Peyer's patch (tissue), 4 donors: Measurements from ENCODE around the gene CA5A. TPM values are rescaled to one million over a fixed set of nuclear protein-coding genes. Genes with fewer than 3 reads are reported as not detected.
"Not testable (repeated sequence)": the region's sequence is repeated elsewhere in the genome, so short reads cannot be mapped to it uniquely, and the experiment has no call there.

Experiments used
- DNase-seq, 3 donors: peaks; one replicate each; pipeline ENCODE4 v3.0.0-alpha.2; 2017 to 2019
- H3K27ac ChIP-seq, 4 donors: fragments of 200-600 bp; sonication (generic); one replicate each; pipeline ENCODE4 v1.5.1; 2016 to 2019
- H3K27me3 ChIP-seq, 2 donors: fragments of 200-600 bp; sonication (generic); one replicate each; pipeline ENCODE4 v1.5.1; 2019
- H3K36me3 ChIP-seq, 3 donors: fragments of 200-600 bp; sonication (generic); one replicate each; pipeline ENCODE4 v1.5.1; 2016 to 2019
- H3K4me1 ChIP-seq, 4 donors: fragments of 200-600 bp; sonication (generic); one replicate each; pipeline ENCODE4 v1.5.1; 2016 to 2019
- H3K4me3 ChIP-seq, 4 donors: fragments of 200-600 bp; sonication (generic); 1 replicate in 3 of 4; 2 replicates in 1 of 4; pipeline ENCODE4 v1.5.1; 2016 to 2019; ENCODE audit warnings: mild to moderate bottlenecking in 1 of 4
- H3K9me3 ChIP-seq, 4 donors: fragments of 200-600 bp; sonication (generic); one replicate each; pipeline ENCODE4 v1.5.1; 2016 to 2019; ENCODE audit warnings: mild to moderate bottlenecking in 1 of 4
- POLR2A ChIP-seq, 2 donors: fragments of 450-650 bp; IDR thresholded peaks; one replicate each; pipeline ENCODE4 v1.5.1; 2017; ENCODE audit warnings: antibody characterized with exemption in 2 of 2, mild to moderate bottlenecking in 2 of 2, moderate library complexity in 2 of 2
- total RNA-seq, 4 donors: library from RNA; depleted of rRNA; stranded (reverse); fragments of >200 nt; gene quantifications; one replicate each; pipeline ENCODE4 v1.1.0, GENCODE V29; 2016
- TF ChIP-seq, protein P1 (sequence below), 6 experiments: fragments of 450-650 bp in 4 of 6; fragments of 200-600 bp in 2 of 6; sonication (generic) in 1 of 6; IDR thresholded peaks; one replicate each; pipeline ENCODE4 v1.5.1; 2017 to 2019; ENCODE audit warnings: antibody characterized with exemption in 6 of 6, mild to moderate bottlenecking in 3 of 6, moderate library complexity in 1 of 6

CA5A gene
- total RNA-seq, 4 donors from 2014 or later = not detected

- not testable (repeated sequence) for H3K4me3 ChIP-seq, H3K27ac ChIP-seq, H3K27me3 ChIP-seq, H3K4me1 ChIP-seq, DNase-seq, H3K36me3 ChIP-seq, H3K9me3 ChIP-seq
- TF ChIP-seq, protein P1, sequence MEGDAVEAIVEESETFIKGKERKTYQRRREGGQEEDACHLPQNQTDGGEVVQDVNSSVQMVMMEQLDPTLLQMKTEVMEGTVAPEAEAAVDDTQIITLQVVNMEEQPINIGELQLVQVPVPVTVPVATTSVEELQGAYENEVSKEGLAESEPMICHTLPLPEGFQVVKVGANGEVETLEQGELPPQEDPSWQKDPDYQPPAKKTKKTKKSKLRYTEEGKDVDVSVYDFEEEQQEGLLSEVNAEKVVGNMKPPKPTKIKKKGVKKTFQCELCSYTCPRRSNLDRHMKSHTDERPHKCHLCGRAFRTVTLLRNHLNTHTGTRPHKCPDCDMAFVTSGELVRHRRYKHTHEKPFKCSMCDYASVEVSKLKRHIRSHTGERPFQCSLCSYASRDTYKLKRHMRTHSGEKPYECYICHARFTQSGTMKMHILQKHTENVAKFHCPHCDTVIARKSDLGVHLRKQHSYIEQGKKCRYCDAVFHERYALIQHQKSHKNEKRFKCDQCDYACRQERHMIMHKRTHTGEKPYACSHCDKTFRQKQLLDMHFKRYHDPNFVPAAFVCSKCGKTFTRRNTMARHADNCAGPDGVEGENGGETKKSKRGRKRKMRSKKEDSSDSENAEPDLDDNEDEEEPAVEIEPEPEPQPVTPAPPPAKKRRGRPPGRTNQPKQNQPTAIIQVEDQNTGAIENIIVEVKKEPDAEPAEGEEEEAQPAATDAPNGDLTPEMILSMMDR (IDR thresholded peaks at IDR 0.05) = peak in 2 of 6 experiments; percentile 17 to 25
Measured at GRCh38 chr16:87889762-87890161, 46.6 kb downstream of the CA5A start.

DNA sequence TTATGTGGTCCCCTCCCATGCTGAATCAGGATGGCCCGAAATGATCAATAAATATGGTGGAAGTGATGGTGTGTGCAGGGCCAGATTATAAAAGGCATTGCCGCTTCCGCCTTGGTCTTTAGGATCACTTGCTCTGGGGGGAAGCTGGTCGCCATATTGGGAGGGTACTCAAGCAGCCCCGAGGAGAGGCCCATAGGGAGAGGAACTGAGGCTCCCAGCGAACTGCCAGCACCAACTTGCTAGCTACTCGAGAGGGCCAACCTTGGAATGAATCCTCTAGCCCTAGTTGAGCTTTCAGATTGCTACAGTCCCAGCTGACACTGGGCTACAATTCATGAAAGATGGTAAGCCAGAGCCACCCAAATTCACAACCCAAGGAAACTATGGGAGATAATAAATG is 48.0 kb downstream of the CA5A start:
- H3K4me1 ChIP-seq, DNase-seq, H3K27ac ChIP-seq, H3K27me3 ChIP-seq, H3K36me3 ChIP-seq, H3K9me3 ChIP-seq, H3K4me3 ChIP-seq: not testable (repeated sequence)

DNA sequence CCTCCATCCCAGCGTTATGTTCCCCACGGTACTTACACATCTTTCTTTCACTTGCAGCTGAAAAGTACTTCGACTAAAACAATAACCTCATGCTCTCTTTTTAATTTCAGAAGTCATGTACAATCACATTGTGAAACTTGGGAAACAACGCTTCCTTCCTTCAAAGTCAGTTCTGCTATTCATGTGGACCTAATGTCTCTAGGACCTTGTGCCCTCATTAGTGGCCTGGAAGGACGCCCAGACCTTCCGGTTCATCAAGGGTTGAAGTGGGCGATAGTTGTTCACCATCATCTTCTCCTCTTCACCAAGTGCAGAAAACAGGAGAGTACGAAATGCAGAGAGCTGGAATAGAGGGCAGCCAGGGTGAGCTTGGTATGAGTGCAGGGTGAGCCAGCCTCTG is 48.4 kb downstream of the CA5A start:
- not testable (repeated sequence) for H3K9me3 ChIP-seq, H3K27me3 ChIP-seq, H3K4me1 ChIP-seq, H3K4me3 ChIP-seq, H3K27ac ChIP-seq, DNase-seq, H3K36me3 ChIP-seq

DNA sequence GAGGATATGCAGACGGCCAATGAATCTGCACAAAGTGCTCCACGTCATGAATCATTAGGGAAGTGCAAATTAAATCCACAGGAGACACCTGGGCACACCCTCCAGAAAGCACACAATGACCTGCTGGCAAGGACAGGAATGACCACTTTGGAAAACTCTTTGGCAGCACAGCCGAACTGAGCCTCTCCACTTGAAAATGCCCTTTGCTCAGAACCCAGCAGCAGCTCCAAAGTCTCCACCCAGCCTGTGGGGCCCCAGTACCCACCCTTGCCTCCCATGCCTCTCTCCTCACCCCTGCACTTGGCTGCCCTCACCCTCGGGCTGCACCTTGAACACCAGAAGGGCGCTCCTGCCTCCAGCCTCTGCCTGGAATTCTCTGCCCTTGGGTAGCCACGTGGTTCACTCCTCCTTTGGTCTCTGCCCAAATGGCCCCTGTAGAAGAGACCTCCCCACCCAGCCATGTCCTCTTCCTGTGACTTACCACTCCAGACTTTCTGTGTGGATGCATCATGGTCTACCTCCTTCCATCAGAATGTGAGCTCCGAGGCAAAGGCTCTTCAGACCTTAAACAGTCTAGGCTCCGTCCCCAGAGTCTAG is 50.9 kb downstream of the CA5A start:
- peak overlapping the region in 2 of 4 donors; percentile 39 to 62 for H3K27ac ChIP-seq
- TF ChIP-seq, protein P1 (IDR thresholded peaks at IDR 0.05) = peak in 1 of 6 experiments; percentile 24
- H3K36me3 ChIP-seq, H3K4me3 ChIP-seq, H3K4me1 ChIP-seq, H3K9me3 ChIP-seq, H3K27me3 ChIP-seq: not testable (repeated sequence)
- peak in 2 of 3 donors; percentile 64 to 69 for DNase-seq

- no peak for DNase-seq
- no peaks in the 10 kb centered on the region for H3K36me3 ChIP-seq
Measured at GRCh38 chr16:87882436-87883019, 53.8 kb downstream of the CA5A start.

DNA sequence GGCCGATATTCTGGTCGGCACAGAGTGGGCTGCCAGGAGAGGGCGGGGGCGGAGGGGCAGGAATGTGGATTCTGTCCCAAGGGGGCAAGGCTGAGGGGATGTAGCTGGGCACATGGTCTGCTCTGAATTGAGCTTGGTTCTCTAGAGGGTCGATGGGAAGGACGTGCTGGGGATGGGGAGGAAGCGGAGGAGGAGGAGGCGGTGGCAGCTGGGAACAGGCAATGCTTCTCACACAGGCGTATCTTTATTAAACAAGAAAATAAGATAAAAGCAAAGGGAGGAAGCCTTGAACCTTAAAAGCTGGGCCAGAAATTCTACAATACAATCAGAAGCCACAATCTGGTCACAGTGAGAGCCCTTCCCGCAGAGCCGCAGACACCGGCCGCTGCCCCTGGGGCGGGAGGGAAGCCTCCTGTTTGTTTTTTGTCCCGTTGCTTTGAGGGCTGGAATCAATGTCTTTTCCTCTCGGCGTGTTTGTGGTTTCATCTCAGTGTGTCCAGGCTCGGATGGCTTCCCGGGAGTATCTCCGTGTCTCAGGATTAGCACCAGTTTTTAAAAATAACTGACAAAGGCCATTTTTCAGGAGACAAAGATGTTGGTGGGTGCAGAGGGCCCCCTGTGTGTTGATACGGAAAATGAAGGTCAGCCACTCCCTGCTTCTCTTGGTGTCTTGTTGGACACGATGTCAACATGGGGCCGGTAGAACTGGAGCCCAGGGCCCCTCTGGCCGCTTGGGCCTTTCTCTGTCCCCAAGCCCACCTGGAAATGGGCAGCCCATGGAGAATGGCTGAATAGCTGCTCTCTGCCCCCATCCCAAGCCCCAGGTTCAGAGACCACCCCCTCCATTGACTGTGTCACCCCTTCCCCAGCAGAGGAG is 54.8 kb downstream of the CA5A start:
- no peak overlapping the region for H3K27ac ChIP-seq

More at GRCh38 chr16:87882436-87883019, 53.8 kb downstream of the CA5A start:
- H3K27ac ChIP-seq = no peak overlapping the region
- TF ChIP-seq, protein P1 (IDR thresholded peaks at IDR 0.05) = no peak
- no peak overlapping the region for H3K4me3 ChIP-seq
- H3K9me3 ChIP-seq = no peaks in the 10 kb centered on the region
- H3K4me1 ChIP-seq = no peaks in the 10 kb centered on the region
- no peaks in the 10 kb centered on the region for H3K27me3 ChIP-seq

More for the DNA sequence above, 54.8 kb downstream of the CA5A start:
- no peaks in the 10 kb centered on the region for H3K9me3 ChIP-seq
- no peaks in the 10 kb centered on the region for H3K36me3 ChIP-seq
- no peak overlapping the region for H3K4me3 ChIP-seq
- no peaks in the 10 kb centered on the region for H3K4me1 ChIP-seq
- H3K27me3 ChIP-seq = no peaks in the 10 kb centered on the region
- TF ChIP-seq POLR2A (IDR thresholded peaks at IDR 0.05) = no peak
- TF ChIP-seq, protein P1 (IDR thresholded peaks at IDR 0.05) = no peak
- DNase-seq = no peak
